ENCODE results near the gene OTOG. TPM values are rescaled to one million over a fixed set of nuclear protein-coding genes. Genes with fewer than 3 reads are reported as not detected.
A peak's percentile ranks its signal among the peaks of the same experiment; 100 is the strongest.

The OTOG gene
- total and polyA plus RNA-seq, 11 donors, result not detected

- no peak overlapping the region for H3K4me3 ChIP-seq
- DNase-seq (peak in 1 of 5 donors; percentile 3), ATAC-seq (no peak)
- H3K27ac ChIP-seq, result no peak overlapping the region
- no peaks in the 10 kb centered on the region for H3K27me3 ChIP-seq
- no peaks in the 10 kb centered on the region for H3K36me3 ChIP-seq
- intact Hi-C loops (cut with DNase I), result no loop called here
- H3K9me3 ChIP-seq, result peaks cover 0 to 4% (median 0%) of the 10 kb centered on the region in 12 donors
- 90 to 93% (median 92%) methylated on average over 4 of the region's 4 CpGs for WGBS, 4 donors
- no peaks in the 10 kb centered on the region for H3K4me1 ChIP-seq
- TF ChIP-seq POLR2A (IDR thresholded peaks at IDR 0.05), result no peak
- TF ChIP-seq CTCF (IDR thresholded peaks at IDR 0.05), result no peak
Measured at GRCh38 chr11:17581732-17582053, 34.6 kb downstream of the OTOG start.

GRCh38 chr11:17585911-17586695, 39.0 kb downstream of the OTOG start:
- peak in 1 of 5 donors; percentile 3 for DNase-seq
- Histone ChIP-seq H3K36me3 (no peaks in the 10 kb centered on the region), H3K27ac (no peak overlapping the region), H3K9me3 (peaks cover 0 to 4% (median 0%) of the 10 kb centered on the region in 12 donors), H3K4me1 (no peaks in the 10 kb centered on the region), H3K4me3 (no peak overlapping the region), H3K27me3 (no peaks in the 10 kb centered on the region)
- ATAC-seq, result no peak
- 73 to 78% (median 76%) methylated on average over 4 to 6 of the region's 6 CpGs for WGBS, 4 donors
- TF ChIP-seq CTCF (IDR thresholded peaks at IDR 0.05) (no peak), POLR2A (IDR thresholded peaks at IDR 0.05) (no peak)
- intact Hi-C loops (cut with DNase I), result no loop called here

GRCh38 chr11:17588166-17588565, 41.1 kb downstream of the OTOG start:
- Histone ChIP-seq H3K4me1 (no peaks in the 10 kb centered on the region), H3K27ac (no peak overlapping the region), H3K9me3 (no peaks in the 10 kb centered on the region), H3K27me3 (peaks cover 0 to 5% (median 0%) of the 10 kb centered on the region in 9 donors), H3K36me3 (no peaks in the 10 kb centered on the region), H3K4me3 (no peak overlapping the region)
- ATAC-seq (no peak), DNase-seq (peak in 1 of 5 donors; percentile 7)
- no peak for TF ChIP-seq CTCF (IDR thresholded peaks at IDR 0.05)
- TF ChIP-seq POLR2A (IDR thresholded peaks at IDR 0.05), result no peak
- 77 to 89% (median 83%) methylated on average over 6 to 8 of the region's 8 CpGs for WGBS, 4 donors
- intact Hi-C loops (cut with DNase I), result no loop called here

GRCh38 chr11:17588721-17589120, 41.7 kb downstream of the OTOG start:
- ATAC-seq (no peak), DNase-seq (peak in 1 of 5 donors; percentile 8)
- Histone ChIP-seq H3K4me1 (no peaks in the 10 kb centered on the region), H3K9me3 (no peaks in the 10 kb centered on the region), H3K36me3 (no peaks in the 10 kb centered on the region), H3K27ac (no peak overlapping the region), H3K27me3 (peaks cover 0 to 5% (median 0%) of the 10 kb centered on the region in 9 donors), H3K4me3 (no peak overlapping the region)
- 85 to 95% (median 93%) methylated on average over 4 of the region's 4 CpGs for WGBS, 4 donors
- intact Hi-C loops (cut with DNase I), result no loop called here
- no peak for TF ChIP-seq POLR2A (IDR thresholded peaks at IDR 0.05)
- no peak for TF ChIP-seq CTCF (IDR thresholded peaks at IDR 0.05)
